DND-41 (cell line): ENCODE measurements around the gene TMIE.

Source experiments
- CTCF ChIP-seq: IDR thresholded peaks from 2 replicates; pipeline ENCODE4 v1.5.1; 2012; ENCODE audit warnings: borderline replicate concordance, low read length, moderate library complexity, mild to moderate bottlenecking; ENCODE audit not compliant: poor library complexity, severe bottlenecking; ENCODE audit errors: extremely low read depth
- EZH2 ChIP-seq: IDR thresholded peaks from 3 replicates; pipeline ENCODE4 v1.6.1; 2012; ENCODE audit warnings: borderline replicate concordance, low read depth, mild to moderate bottlenecking, moderate library complexity, low read length, inconsistent platforms; ENCODE audit not compliant: severe bottlenecking

GRCh38 chr3:46692566-46692990 lies 8.6 kb upstream of the TMIE start:
- TF ChIP-seq CTCF (no peak), EZH2 (no peak)
